ENCODE data around the gene PIP5K1B.
A peak's percentile ranks its signal among the peaks of the same experiment; 100 is the strongest.

Gene PIP5K1B

GRCh38 chr9:68927165-68927564, 222.1 kb downstream of the PIP5K1B start:
- no peaks in the 10 kb centered on the region for H3K27me3 ChIP-seq (ENCODE audit: insufficient read depth, low read depth)
- no peak overlapping the region for H3K27ac ChIP-seq
- peaks cover 15% of the 10 kb centered on the region for H3K4me1 ChIP-seq (ENCODE audit: low read depth, poor library complexity, severe bottlenecking)
- no peak overlapping the region for H2AFZ ChIP-seq (ENCODE audit: low read depth)
- no peak overlapping the region for H3K4me2 ChIP-seq
- H3K9ac ChIP-seq: no peak overlapping the region
- H4K20me1 ChIP-seq (ENCODE audit: insufficient read depth): no peaks in the 10 kb centered on the region
- TF ChIP-seq, protein P1, sequence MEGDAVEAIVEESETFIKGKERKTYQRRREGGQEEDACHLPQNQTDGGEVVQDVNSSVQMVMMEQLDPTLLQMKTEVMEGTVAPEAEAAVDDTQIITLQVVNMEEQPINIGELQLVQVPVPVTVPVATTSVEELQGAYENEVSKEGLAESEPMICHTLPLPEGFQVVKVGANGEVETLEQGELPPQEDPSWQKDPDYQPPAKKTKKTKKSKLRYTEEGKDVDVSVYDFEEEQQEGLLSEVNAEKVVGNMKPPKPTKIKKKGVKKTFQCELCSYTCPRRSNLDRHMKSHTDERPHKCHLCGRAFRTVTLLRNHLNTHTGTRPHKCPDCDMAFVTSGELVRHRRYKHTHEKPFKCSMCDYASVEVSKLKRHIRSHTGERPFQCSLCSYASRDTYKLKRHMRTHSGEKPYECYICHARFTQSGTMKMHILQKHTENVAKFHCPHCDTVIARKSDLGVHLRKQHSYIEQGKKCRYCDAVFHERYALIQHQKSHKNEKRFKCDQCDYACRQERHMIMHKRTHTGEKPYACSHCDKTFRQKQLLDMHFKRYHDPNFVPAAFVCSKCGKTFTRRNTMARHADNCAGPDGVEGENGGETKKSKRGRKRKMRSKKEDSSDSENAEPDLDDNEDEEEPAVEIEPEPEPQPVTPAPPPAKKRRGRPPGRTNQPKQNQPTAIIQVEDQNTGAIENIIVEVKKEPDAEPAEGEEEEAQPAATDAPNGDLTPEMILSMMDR (conservative IDR thresholded peaks at IDR 0.05; ENCODE audit: low read depth, low read length): no peak
- H3K4me3 ChIP-seq (IDR thresholded peaks at IDR 0.05; ENCODE audit: insufficient read depth, low read depth, low read length): no peak overlapping the region
- no peaks in the 10 kb centered on the region for H3K79me2 ChIP-seq (ENCODE audit: insufficient read depth, low read depth)
- H3K36me3 ChIP-seq (ENCODE audit: insufficient read depth): no peaks in the 10 kb centered on the region

GRCh38 chr9:68931821-68932220, 226.8 kb downstream of the PIP5K1B start:
- Histone ChIP-seq H3K4me3 (IDR thresholded peaks at IDR 0.05; ENCODE audit: insufficient read depth, low read depth, low read length) (no peak overlapping the region), H3K4me2 (peak overlapping the region; percentile 88), H2AFZ (ENCODE audit: low read depth) (no peak overlapping the region), H3K9ac (no peak overlapping the region), H4K20me1 (ENCODE audit: insufficient read depth) (no peaks in the 10 kb centered on the region), H3K27me3 (ENCODE audit: insufficient read depth, low read depth) (no peaks in the 10 kb centered on the region), H3K79me2 (ENCODE audit: insufficient read depth, low read depth) (no peaks in the 10 kb centered on the region), H3K27ac (peak overlapping the region; percentile 83), H3K36me3 (ENCODE audit: insufficient read depth) (no peaks in the 10 kb centered on the region), H3K4me1 (ENCODE audit: low read depth, poor library complexity, severe bottlenecking) (peaks cover 60% of the 10 kb centered on the region)
- TF ChIP-seq, protein P1 (conservative IDR thresholded peaks at IDR 0.05; ENCODE audit: low read depth, low read length): no peak

GRCh38 chr9:68932458-68932857, 227.4 kb downstream of the PIP5K1B start:
- peaks cover 60% of the 10 kb centered on the region for H3K4me1 ChIP-seq (ENCODE audit: low read depth, poor library complexity, severe bottlenecking)
- no peak overlapping the region for H3K4me3 ChIP-seq (IDR thresholded peaks at IDR 0.05; ENCODE audit: insufficient read depth, low read depth, low read length)
- H4K20me1 ChIP-seq (ENCODE audit: insufficient read depth): no peaks in the 10 kb centered on the region
- no peaks in the 10 kb centered on the region for H3K27me3 ChIP-seq (ENCODE audit: insufficient read depth, low read depth)
- H3K27ac ChIP-seq: peak overlapping the region; percentile 83
- TF ChIP-seq, protein P1 (conservative IDR thresholded peaks at IDR 0.05; ENCODE audit: low read depth, low read length): no peak
- H3K4me2 ChIP-seq: peak overlapping the region; percentile 88
- peak overlapping the region; percentile 22; the same call in 1 of the 2 replicates for H3K9ac ChIP-seq
- H3K79me2 ChIP-seq (ENCODE audit: insufficient read depth, low read depth): no peaks in the 10 kb centered on the region
- no peaks in the 10 kb centered on the region for H3K36me3 ChIP-seq (ENCODE audit: insufficient read depth)
- H2AFZ ChIP-seq (ENCODE audit: low read depth): peak overlapping the region; percentile 36; the same call in 1 of the 2 replicates

GRCh38 chr9:68933434-68934328, 228.6 kb downstream of the PIP5K1B start:
- Histone ChIP-seq H3K9ac (peak overlapping the region; percentile 22; the same call in 1 of the 2 replicates), H3K4me2 (peak overlapping the region; percentile 88), H2AFZ (ENCODE audit: low read depth) (peak overlapping the region; percentile 35; the same call in 1 of the 2 replicates), H3K36me3 (ENCODE audit: insufficient read depth) (no peaks in the 10 kb centered on the region), H3K27ac (peak overlapping the region; percentile 83), H3K4me3 (IDR thresholded peaks at IDR 0.05; ENCODE audit: insufficient read depth, low read depth, low read length) (no peak overlapping the region), H3K79me2 (ENCODE audit: insufficient read depth, low read depth) (no peaks in the 10 kb centered on the region), H3K27me3 (ENCODE audit: insufficient read depth, low read depth) (no peaks in the 10 kb centered on the region), H4K20me1 (ENCODE audit: insufficient read depth) (no peaks in the 10 kb centered on the region), H3K4me1 (ENCODE audit: low read depth, poor library complexity, severe bottlenecking) (peaks cover 61% of the 10 kb centered on the region)
- TF ChIP-seq, protein P1 (conservative IDR thresholded peaks at IDR 0.05; ENCODE audit: low read depth, low read length): no peak
